Ovary (tissue), 3 donors: ENCODE results near the gene DHX29.

Experiments used
- CTCF ChIP-seq, 3 donors: fragments of 450-650 bp in 2 of 3; fragments of 200-600 bp in 1 of 3; IDR thresholded peaks; one replicate each; pipeline versions ENCODE4 v1.5.1 to v1.8.0; 2016 to 2022; ENCODE audit warnings: antibody characterized with exemption in 3 of 3, mild to moderate bottlenecking in 1 of 3
- EP300 ChIP-seq: sonication (generic); formaldehyde crosslinking; IDR thresholded peaks from one replicate; pipeline ENCODE4 v1.6.1; 2017; ENCODE audit warnings: antibody characterized with exemption
- POLR2A ChIP-seq: fragments of 450-650 bp; IDR thresholded peaks from one replicate; pipeline ENCODE4 v1.6.1; 2017; ENCODE audit warnings: antibody characterized with exemption, mild to moderate bottlenecking, moderate library complexity
- donor health status: DM: no; HTN: no; CAD: no.

- TF ChIP-seq EP300 (no peak), CTCF (IDR thresholded peaks at IDR 0.05) (no peak), POLR2A (no peak)
Observed at GRCh38 chr5:55226027-55226933, 81.2 kb downstream of the DHX29 start.
